Cardiac ventricle fibroblast (primary cell): ENCODE data around the gene MYCL. TPM values are rescaled to one million over a fixed set of nuclear protein-coding genes. Genes with fewer than 3 reads are reported as not detected.

Experiments
- total RNA-seq: library from RNA; depleted of rRNA; stranded (reverse); fragments of >200 nt; gene quantifications from 2 replicates; pipeline ENCODE4 v1.2.3, GENCODE V29; 2015

The MYCL gene
- total RNA-seq = not detected in 2 replicates

DNA sequence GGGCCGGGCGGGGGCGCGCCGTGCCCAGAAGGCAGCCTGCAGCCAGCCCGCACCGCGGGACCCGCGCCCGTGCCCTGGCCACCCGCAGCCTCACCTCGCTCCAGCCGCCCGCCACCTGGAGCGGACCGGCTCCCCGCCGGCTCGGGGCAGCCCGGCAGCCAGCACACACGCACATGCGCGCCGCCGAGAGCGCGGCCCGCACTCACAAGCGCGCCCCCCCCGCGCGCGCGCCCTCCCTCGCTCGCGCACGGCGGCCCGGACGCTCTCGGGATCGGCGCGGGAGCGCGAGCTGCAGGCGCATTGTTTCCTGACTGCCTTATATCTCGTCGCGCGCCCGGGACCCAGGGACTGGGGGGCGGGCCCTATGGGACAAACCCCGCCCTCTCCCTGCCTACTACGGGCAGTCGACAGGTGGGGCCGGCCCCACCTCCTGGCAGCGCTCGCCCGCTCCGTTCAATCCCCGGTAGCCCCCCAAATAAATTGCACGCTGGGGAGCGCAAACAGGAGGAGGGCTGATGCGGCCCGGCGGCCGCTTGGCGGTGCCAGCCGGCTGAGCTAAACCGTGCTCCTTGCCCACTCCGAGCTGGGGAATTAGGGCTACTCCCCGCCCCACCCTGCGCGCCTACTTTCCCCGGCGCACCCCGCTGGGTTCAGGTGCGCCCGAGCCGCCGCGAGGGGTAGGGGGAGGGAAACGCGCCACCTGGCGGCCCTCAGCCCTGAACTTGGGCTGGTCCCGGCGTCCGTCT lies at the start of gene MYCL:
Gene MYCL (minus strand): TSS at position 204 of the 746 bp plus-strand sequence. CDS start 483 bp downstream, outside the sequence.

Other genes with a start within 250 kb of the MYCL start
- not detected in 2 replicates for gene NT5C1A, start 229.8 kb downstream of the MYCL start, total RNA-seq
- 0.15 TPM in 1 of 2 replicates, not detected in the other for gene HPCAL4, start 210.5 kb downstream of the MYCL start, total RNA-seq
- gene PPIE, start 163.0 kb downstream of the MYCL start, total RNA-seq = 28.8 and 31.0 TPM in 2 replicates
- 0.12 and 0.49 TPM in 2 replicates for gene OXCT2, start 130.6 kb downstream of the MYCL start, total RNA-seq
- 0.06 TPM in 1 of 2 replicates, not detected in the other for gene BMP8B, start 113.1 kb downstream of the MYCL start, total RNA-seq
- gene TRIT1, start 18.4 kb downstream of the MYCL start, total RNA-seq = 15.4 and 16.7 TPM in 2 replicates
- gene MFSD2A, start 53.2 kb upstream of the MYCL start, total RNA-seq = 0.62 and 1.1 TPM in 2 replicates
- 203 and 205 TPM in 2 replicates for gene CAP1, start 138.8 kb upstream of the MYCL start, total RNA-seq
- 37.6 and 45.7 TPM in 2 replicates for gene PPT1, start 195.3 kb upstream of the MYCL start, total RNA-seq